B cell (primary cell): ENCODE measurements around the gene SMARCAD1.

Source experiments
- CTCF ChIP-seq: fragments of 200-600 bp; IDR thresholded peaks from one replicate; pipeline ENCODE4 v1.8.0; 2022; ENCODE audit warnings: antibody characterized with exemption, mild to moderate bottlenecking
- EZH2 ChIP-seq: IDR thresholded peaks from 2 replicates; pipeline ENCODE4 v1.6.1; 2012; ENCODE audit warnings: borderline replicate concordance, low read depth, mild to moderate bottlenecking, moderate library complexity, low read length; ENCODE audit not compliant: insufficient read depth, poor library complexity, severe bottlenecking

- no peak for TF ChIP-seq CTCF
- no peak for TF ChIP-seq EZH2
Observed at GRCh38 chr4:94267037-94267436, 59.4 kb downstream of the SMARCAD1 start.
